RWPE2 (cell line): ENCODE measurements around the gene IRS2.

Experiments
- ATAC-seq: fragments of 200-7000 bp; cut with Tn5 transposase; 3 replicates; pipeline ENCODE4 v1.9.1; 2021; ENCODE audit warnings: low read depth
- DNase-seq: peaks from one replicate; pipeline ENCODE4 v3.0.0-alpha.2; 2020; ENCODE audit warnings: low spot score
- H3K27ac ChIP-seq: fragments of 450-650 bp; 2 replicates; pipeline ENCODE4 v1.5.1; 2017; ENCODE audit warnings: mild to moderate bottlenecking; ENCODE audit not compliant: poor library complexity, severe bottlenecking
- H3K27me3 ChIP-seq: fragments of 250-450 bp; sonication (Bioruptor Pico); 2 replicates; pipeline ENCODE4 v1.5.1; 2021; ENCODE audit warnings: mild to moderate bottlenecking, moderate library complexity; ENCODE audit not compliant: insufficient read depth, poor library complexity, severe bottlenecking
- H3K36me3 ChIP-seq: fragments of 250-450 bp; sonication (Bioruptor Pico); 2 replicates; pipeline ENCODE4 v1.5.1; 2020; ENCODE audit warnings: low read depth, mild to moderate bottlenecking, moderate library complexity
- H3K4me1 ChIP-seq: fragments of 250-450 bp; sonication (Bioruptor Pico); 2 replicates; pipeline ENCODE4 v1.5.1; 2021; ENCODE audit warnings: mild to moderate bottlenecking, moderate library complexity; ENCODE audit not compliant: insufficient read depth, poor library complexity, severe bottlenecking
- H3K4me3 ChIP-seq: fragments of 250-450 bp; sonication (Bioruptor Pico); 2 replicates; pipeline ENCODE4 v1.5.1; 2021; ENCODE audit warnings: mild to moderate bottlenecking, moderate library complexity; ENCODE audit not compliant: severe bottlenecking
- H3K9me3 ChIP-seq: fragments of 250-450 bp; sonication (Bioruptor Pico); 2 replicates; pipeline ENCODE4 v1.5.1; 2021; ENCODE audit warnings: mild to moderate bottlenecking, moderate library complexity; ENCODE audit not compliant: severe bottlenecking
- TF ChIP-seq, protein P1 (sequence below): fragments of 450-650 bp; IDR thresholded peaks from one replicate; pipeline ENCODE4 v1.5.1; 2017; ENCODE audit warnings: mild to moderate bottlenecking, moderate library complexity; ENCODE audit not compliant: poor library complexity, severe bottlenecking

Gene IRS2

DNA sequence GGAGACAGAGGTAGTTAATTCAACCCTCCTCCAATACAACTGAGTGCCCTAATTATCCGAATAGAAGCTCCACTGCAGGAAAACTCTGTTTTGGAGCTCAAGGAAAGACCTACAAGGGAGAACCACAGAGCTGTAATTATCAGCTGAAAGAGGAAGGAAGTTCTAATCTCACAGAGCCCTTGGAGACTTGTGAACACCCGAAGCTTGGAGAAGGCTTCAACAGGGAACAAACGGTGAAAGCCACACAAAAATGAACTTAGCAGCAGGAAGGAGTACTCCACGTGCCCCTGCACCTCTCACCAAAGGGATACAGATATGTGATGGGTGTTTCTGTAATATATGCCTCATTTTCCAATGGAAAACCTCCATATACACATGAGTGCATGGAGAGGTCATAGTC is 61.1 kb downstream of the IRS2 start:
- Histone ChIP-seq H3K36me3 (no peaks in the 10 kb centered on the region), H3K27ac (no peak overlapping the region), H3K4me1 (no peaks in the 10 kb centered on the region), H3K27me3 (no peaks in the 10 kb centered on the region), H3K9me3 (no peaks in the 10 kb centered on the region), H3K4me3 (no peak overlapping the region)
- TF ChIP-seq, protein P1, sequence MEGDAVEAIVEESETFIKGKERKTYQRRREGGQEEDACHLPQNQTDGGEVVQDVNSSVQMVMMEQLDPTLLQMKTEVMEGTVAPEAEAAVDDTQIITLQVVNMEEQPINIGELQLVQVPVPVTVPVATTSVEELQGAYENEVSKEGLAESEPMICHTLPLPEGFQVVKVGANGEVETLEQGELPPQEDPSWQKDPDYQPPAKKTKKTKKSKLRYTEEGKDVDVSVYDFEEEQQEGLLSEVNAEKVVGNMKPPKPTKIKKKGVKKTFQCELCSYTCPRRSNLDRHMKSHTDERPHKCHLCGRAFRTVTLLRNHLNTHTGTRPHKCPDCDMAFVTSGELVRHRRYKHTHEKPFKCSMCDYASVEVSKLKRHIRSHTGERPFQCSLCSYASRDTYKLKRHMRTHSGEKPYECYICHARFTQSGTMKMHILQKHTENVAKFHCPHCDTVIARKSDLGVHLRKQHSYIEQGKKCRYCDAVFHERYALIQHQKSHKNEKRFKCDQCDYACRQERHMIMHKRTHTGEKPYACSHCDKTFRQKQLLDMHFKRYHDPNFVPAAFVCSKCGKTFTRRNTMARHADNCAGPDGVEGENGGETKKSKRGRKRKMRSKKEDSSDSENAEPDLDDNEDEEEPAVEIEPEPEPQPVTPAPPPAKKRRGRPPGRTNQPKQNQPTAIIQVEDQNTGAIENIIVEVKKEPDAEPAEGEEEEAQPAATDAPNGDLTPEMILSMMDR, result no peak
- ATAC-seq (no peak), DNase-seq (no peak)

DNA sequence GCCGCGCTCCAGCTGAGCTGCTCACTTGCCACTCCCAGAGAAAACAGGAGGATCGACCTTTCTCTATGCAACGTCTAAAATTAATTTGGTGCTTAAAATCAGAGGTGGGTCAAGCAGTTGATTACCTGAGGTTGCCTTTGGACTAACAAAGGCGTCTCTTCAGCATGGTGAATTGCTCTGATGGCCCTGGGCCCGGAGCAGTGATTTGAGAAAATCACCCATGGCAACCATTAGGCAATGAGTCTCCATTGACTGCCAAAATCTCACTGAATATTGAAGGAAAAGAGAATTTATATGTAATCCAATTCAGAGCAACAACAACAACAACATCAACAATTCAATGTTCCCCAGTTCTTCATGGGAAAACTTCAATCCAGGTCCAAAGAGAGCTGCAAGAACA is 61.8 kb downstream of the IRS2 start:
- TF ChIP-seq, protein P1, result no peak
- no peaks in the 10 kb centered on the region for H3K36me3 ChIP-seq
- ATAC-seq (no peak), DNase-seq (no peak)
- H3K27ac ChIP-seq, result no peak overlapping the region
- H3K9me3 ChIP-seq, result no peaks in the 10 kb centered on the region
- H3K4me1 ChIP-seq, result no peaks in the 10 kb centered on the region
- no peaks in the 10 kb centered on the region for H3K27me3 ChIP-seq
- no peak overlapping the region for H3K4me3 ChIP-seq

DNA sequence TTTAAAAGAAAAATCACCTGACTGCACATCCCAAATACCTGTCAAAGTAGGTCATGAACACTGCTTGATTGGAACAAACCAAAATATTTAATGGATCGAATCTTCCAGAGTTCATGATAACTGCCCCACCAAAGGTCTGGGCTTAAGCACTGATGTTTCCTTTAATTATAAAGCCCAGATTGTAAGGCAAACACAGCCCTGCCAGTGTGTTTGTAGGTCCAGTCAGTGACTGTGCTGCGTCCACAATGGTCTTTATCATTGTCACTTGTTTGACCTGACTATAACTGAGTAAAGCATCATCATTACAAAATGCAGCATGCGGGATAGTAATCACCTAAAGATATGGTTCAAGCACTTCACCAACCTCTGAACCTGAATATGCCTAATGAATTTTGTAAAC is 63.3 kb downstream of the IRS2 start:
- H3K4me1 ChIP-seq, result no peaks in the 10 kb centered on the region
- H3K4me3 ChIP-seq, result no peak overlapping the region
- DNase-seq (no peak), ATAC-seq (no peak)
- TF ChIP-seq, protein P1, result no peak
- no peaks in the 10 kb centered on the region for H3K27me3 ChIP-seq
- no peaks in the 10 kb centered on the region for H3K36me3 ChIP-seq
- no peaks in the 10 kb centered on the region for H3K9me3 ChIP-seq
- no peak overlapping the region for H3K27ac ChIP-seq

DNA sequence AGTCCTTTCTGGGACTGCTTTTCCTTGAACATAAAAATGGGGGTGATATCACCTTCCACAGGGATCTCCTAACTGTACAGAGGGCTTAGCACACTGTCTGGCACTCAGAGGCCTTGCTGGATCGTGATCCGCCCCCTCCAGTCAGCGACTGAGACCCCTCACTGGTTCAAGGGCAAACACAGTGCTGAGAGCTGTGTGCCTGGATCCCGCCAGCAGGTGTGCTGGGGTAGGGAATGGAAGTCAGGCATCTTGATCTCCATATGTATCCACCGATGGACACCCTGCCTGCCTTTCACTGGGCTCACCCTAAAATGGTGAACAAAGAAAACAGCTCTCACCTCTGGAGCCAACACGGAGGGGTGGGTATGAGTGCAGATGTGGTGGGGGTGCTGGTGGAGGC is 64.3 kb downstream of the IRS2 start:
- Histone ChIP-seq H3K27ac (no peak overlapping the region), H3K4me3 (no peak overlapping the region), H3K4me1 (no peaks in the 10 kb centered on the region), H3K36me3 (no peaks in the 10 kb centered on the region), H3K9me3 (no peaks in the 10 kb centered on the region), H3K27me3 (no peaks in the 10 kb centered on the region)
- ATAC-seq (no peak), DNase-seq (no peak)
- TF ChIP-seq, protein P1, result no peak

DNA sequence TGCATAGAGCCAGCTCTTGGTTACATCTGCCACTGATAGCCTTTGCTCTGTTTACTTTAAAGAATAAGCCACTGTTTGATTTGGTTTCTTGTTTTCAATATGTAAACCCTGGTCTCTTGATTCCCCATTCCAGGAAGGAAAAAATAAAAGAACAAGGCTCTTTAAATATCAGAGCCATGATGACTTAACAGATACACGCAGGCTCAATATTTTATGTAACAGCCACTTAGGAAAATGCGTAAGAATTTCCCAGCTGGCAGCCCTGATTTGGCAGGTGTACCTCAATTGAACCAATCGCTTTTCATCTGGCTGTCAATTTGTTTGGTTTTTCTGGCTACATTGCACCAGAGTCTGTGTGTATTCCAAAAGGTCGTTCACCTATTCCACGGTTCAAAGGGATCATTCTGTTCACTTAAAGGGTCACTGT is 65.6 kb downstream of the IRS2 start:
- Histone ChIP-seq H3K27ac (no peak overlapping the region), H3K4me3 (no peak overlapping the region), H3K9me3 (no peaks in the 10 kb centered on the region), H3K27me3 (no peaks in the 10 kb centered on the region), H3K4me1 (no peaks in the 10 kb centered on the region), H3K36me3 (no peaks in the 10 kb centered on the region)
- DNase-seq (no peak), ATAC-seq (no peak)
- TF ChIP-seq, protein P1, result no peak
